H9 (cell line): Measurements from ENCODE around the gene APBB2. TPM values are rescaled to one million over a fixed set of nuclear protein-coding genes. Genes with fewer than 3 reads are reported as not detected.
A peak's percentile ranks its signal among the peaks of the same experiment; 100 is the strongest.
"Not testable (repeated sequence)": the region's sequence is repeated elsewhere in the genome, so short reads cannot be mapped to it uniquely, and the experiment has no call there.

Experiments used
- DNase-seq: peaks from one replicate; pipeline ENCODE4 v3.0.0-alpha.2; 2017
- H2AFZ ChIP-seq: one replicate; pipeline ENCODE4 v1.6.1; 2013; ENCODE audit warnings: mild to moderate bottlenecking, low read length, control low read depth, moderate library complexity
- H2AK5ac ChIP-seq: 2 replicates; pipeline ENCODE4 v1.6.1; 2013; ENCODE audit warnings: low read length, control low read depth, mixed read lengths; ENCODE audit not compliant: insufficient read length
- H2BK120ac ChIP-seq: one replicate; pipeline ENCODE4 v1.6.1; 2013; ENCODE audit warnings: low read depth, mild to moderate bottlenecking, low read length, control low read depth, inconsistent platforms; ENCODE audit not compliant: poor library complexity, severe bottlenecking
- H2BK12ac ChIP-seq: 2 replicates; pipeline ENCODE4 v1.6.1; 2013; ENCODE audit warnings: low read length, control low read depth, mixed read lengths, low read depth; ENCODE audit not compliant: insufficient read length
- H2BK15ac ChIP-seq: 2 replicates; pipeline ENCODE4 v1.6.1; 2013; ENCODE audit warnings: low read depth, low read length, control low read depth
- H2BK20ac ChIP-seq: one replicate; pipeline ENCODE4 v1.6.1; 2013; ENCODE audit warnings: low read depth, mild to moderate bottlenecking, low read length, control low read depth, inconsistent platforms; ENCODE audit not compliant: poor library complexity, severe bottlenecking
- H2BK5ac ChIP-seq: 2 replicates; pipeline ENCODE4 v1.6.1; 2013; ENCODE audit warnings: low read length, control low read depth, mixed read lengths; ENCODE audit not compliant: insufficient read length
- H3K14ac ChIP-seq: 2 replicates; pipeline ENCODE4 v1.6.1; 2013; ENCODE audit warnings: low read length, control low read depth; ENCODE audit not compliant: insufficient read depth
- H3K18ac ChIP-seq: 2 replicates; pipeline ENCODE4 v1.6.1; 2013; ENCODE audit warnings: low read depth, mild to moderate bottlenecking, mixed read lengths, low read length, control low read depth; ENCODE audit not compliant: insufficient read length
- H3K23ac ChIP-seq: 2 replicates; pipeline ENCODE4 v1.6.1; 2013; ENCODE audit warnings: low read length, control low read depth, mixed read lengths, low read depth; ENCODE audit not compliant: insufficient read length
- H3K23me2 ChIP-seq: 2 replicates; pipeline ENCODE4 v1.6.1; 2013; ENCODE audit warnings: low read depth, mild to moderate bottlenecking, mixed read lengths, low read length, control low read depth; ENCODE audit not compliant: insufficient read length, poor library complexity, severe bottlenecking
- H3K27ac ChIP-seq: 2 replicates; pipeline ENCODE4 v1.5.1; 2013; ENCODE audit warnings: low read length, control low read depth, mixed read lengths, low read depth; ENCODE audit not compliant: insufficient read length
- H3K27me3 ChIP-seq: 2 replicates; pipeline ENCODE4 v1.6.1; 2013; ENCODE audit warnings: low read length, control low read depth, inconsistent platforms; ENCODE audit not compliant: insufficient read depth
- H3K4ac ChIP-seq: 2 replicates; pipeline ENCODE4 v1.6.1; 2013; ENCODE audit warnings: low read depth, mild to moderate bottlenecking, control low read depth, inconsistent platforms, low read length, moderate library complexity
- H3K4me1 ChIP-seq: 2 replicates; pipeline ENCODE4 v1.6.1; 2013; ENCODE audit warnings: low read length, control low read depth, inconsistent platforms; ENCODE audit not compliant: insufficient read depth
- H3K4me2 ChIP-seq: 2 replicates; pipeline ENCODE4 v1.6.1; 2013; ENCODE audit warnings: low read length, control low read depth, mixed read lengths; ENCODE audit not compliant: insufficient read length, insufficient read depth
- H3K56ac ChIP-seq: 2 replicates; pipeline ENCODE4 v1.6.1; 2013; ENCODE audit warnings: low read depth, mild to moderate bottlenecking, mixed read lengths, low read length, control low read depth; ENCODE audit not compliant: insufficient read length
- H3K79me1 ChIP-seq: 2 replicates; pipeline ENCODE4 v1.6.1; 2013; ENCODE audit warnings: low read depth, mild to moderate bottlenecking, moderate library complexity, low read length, control low read depth, inconsistent platforms; ENCODE audit not compliant: insufficient read depth, poor library complexity, severe bottlenecking
- H3K79me2 ChIP-seq: 2 replicates; pipeline ENCODE4 v1.6.1; 2013; ENCODE audit warnings: low read length, control low read depth, inconsistent platforms; ENCODE audit not compliant: insufficient read depth
- H3K9ac ChIP-seq: 2 replicates; pipeline ENCODE4 v1.6.1; 2013; ENCODE audit warnings: low read length, control low read depth, mixed read lengths; ENCODE audit not compliant: insufficient read length; ENCODE audit errors: extremely low read depth
- H3K9me3 ChIP-seq: one replicate; pipeline ENCODE4 v1.6.1; 2013; ENCODE audit warnings: low read depth, low read length, inconsistent platforms; ENCODE audit not compliant: control insufficient read depth
- H3T11ph ChIP-seq: one replicate; pipeline ENCODE4 v1.6.1; 2013; ENCODE audit warnings: mild to moderate bottlenecking, low read length, control low read depth, inconsistent platforms
- H4K20me1 ChIP-seq: one replicate; pipeline ENCODE4 v1.6.1; 2013; ENCODE audit not compliant: control insufficient read depth, insufficient read length, insufficient read depth
- H4K5ac ChIP-seq: 2 replicates; pipeline ENCODE4 v1.6.1; 2013; ENCODE audit warnings: low read depth, mild to moderate bottlenecking, mixed read lengths, low read length, control low read depth; ENCODE audit not compliant: insufficient read length
- H4K8ac ChIP-seq: replicated peaks from 2 replicates; pipeline ENCODE4 v1.6.1; 2013; ENCODE audit warnings: low read length, control low read depth, mixed read lengths, low read depth; ENCODE audit not compliant: insufficient read length
- H4K91ac ChIP-seq: 2 replicates; pipeline ENCODE4 v1.6.1; 2013; ENCODE audit warnings: low read depth, mild to moderate bottlenecking, moderate library complexity, mixed read lengths, low read length, control low read depth; ENCODE audit not compliant: insufficient read length
- H3K27ac Mint-ChIP-seq, 3 experiments: 2 replicates in 2 of 3; 3 replicates in 1 of 3; pipeline ENCODE4 v1.8.0; 2020 to 2021; ENCODE audit warnings: mixed read lengths in 3 of 3, mild to moderate bottlenecking in 1 of 3, moderate library complexity in 1 of 3
- H3K27me3 Mint-ChIP-seq: 2 replicates; pipeline ENCODE4 v1.8.0; 2021; ENCODE audit warnings: low read depth, mild to moderate bottlenecking, moderate library complexity, mixed read lengths
- H3K36me3 Mint-ChIP-seq, 3 experiments: 2 replicates in 2 of 3; 3 replicates in 1 of 3; pipeline ENCODE4 v1.8.0; 2020 to 2021; ENCODE audit warnings: low read depth in 3 of 3, mixed read lengths in 3 of 3; ENCODE audit not compliant: insufficient read depth in 1 of 3
- H3K4me1 Mint-ChIP-seq, 2 experiments: 2 replicates each; pipeline ENCODE4 v1.8.0; 2020; ENCODE audit warnings: mixed read lengths in 2 of 2
- H3K4me3 Mint-ChIP-seq, 2 experiments: 2 replicates in 1 of 2; 3 replicates in 1 of 2; pipeline ENCODE4 v1.8.0; 2020 to 2021; ENCODE audit warnings: mild to moderate bottlenecking in 2 of 2, mixed read lengths in 2 of 2, moderate library complexity in 1 of 2
- H3K9me3 Mint-ChIP-seq, 2 experiments: 2 replicates in 1 of 2; 3 replicates in 1 of 2; pipeline ENCODE4 v1.8.0; 2020; ENCODE audit warnings: mild to moderate bottlenecking in 2 of 2, mixed read lengths in 2 of 2, moderate library complexity in 1 of 2
- WGBS: extraction: QIAGEN DNeasy Blood & Tissue Kit; methylation state at CpG from one replicate; pipeline ENCODE4 v1.1.7; 2013; ENCODE audit warnings: missing lambda C conversion rate, low lambda C conversion rate, mixed read lengths; ENCODE audit not compliant: insufficient read length; ENCODE audit errors: extremely low coverage; 5-methylcytosine and 5-hydroxymethylcytosine counted together
- total RNA-seq: library from RNA; stranded (reverse); gene quantifications from 2 replicates; pipeline ENCODE4 v1.2.1, GENCODE V29; 2021
- TF ChIP-seq, protein P1 (sequence below): fragments of 200-600 bp; sonication (generic); conservative IDR thresholded peaks from 3 replicates; pipeline ENCODE4 v1.8.0; 2021; ENCODE audit warnings: antibody characterized with exemption, mild to moderate bottlenecking

Gene APBB2
- total RNA-seq, 1 experiment from 2014 or later = 39.6 TPM

DNA sequence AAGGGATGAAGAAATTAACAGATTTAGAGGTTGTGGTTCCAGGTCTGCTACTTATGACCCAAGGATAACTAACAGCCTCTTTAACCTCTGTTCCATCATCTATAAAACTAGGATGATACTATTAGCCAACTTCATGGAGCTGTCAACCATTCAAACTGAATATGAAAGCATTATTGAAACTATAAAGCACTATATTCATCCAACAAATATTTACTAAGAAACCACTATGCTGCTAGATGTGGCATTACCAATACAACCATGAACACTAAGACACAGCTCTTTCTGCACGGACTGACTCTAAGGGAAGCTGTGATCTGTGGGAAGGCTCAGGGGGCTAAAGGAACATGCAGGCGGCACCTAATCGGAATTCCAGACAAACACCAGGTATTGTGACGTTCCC, 66.0 kb downstream of the APBB2 start:
- Histone ChIP-seq H3K4ac (no peak overlapping the region), H2BK120ac (no peak overlapping the region), H2BK20ac (no peak overlapping the region), H3T11ph (no peak overlapping the region), H3K56ac (no peak overlapping the region), H3K4me1 (no peaks in the 10 kb centered on the region; the same call in 1 of the 2 replicates), H3K18ac (no peak overlapping the region), H3K79me1 (no peaks in the 10 kb centered on the region), H2BK5ac (no peak overlapping the region), H2BK12ac (no peak overlapping the region), H3K4me2 (no peak overlapping the region), H3K23ac (no peak overlapping the region), H3K9me3 (no peaks in the 10 kb centered on the region), H2AFZ (no peak overlapping the region), H4K5ac (no peak overlapping the region), H4K91ac (no peak overlapping the region), H3K14ac (no peak overlapping the region), H2AK5ac (no peak overlapping the region), H4K20me1 (no peaks in the 10 kb centered on the region), H3K27ac (no peak overlapping the region), H3K79me2 (no peaks in the 10 kb centered on the region), H3K23me2 (no peaks in the 10 kb centered on the region), H4K8ac (no peak overlapping the region), H3K27me3 (no peaks in the 10 kb centered on the region), H3K9ac (no peak overlapping the region), H2BK15ac (no peak overlapping the region)
- H3K36me3 Mint-ChIP-seq = no peaks in the 10 kb centered on the region
- H3K9me3 Mint-ChIP-seq = no peaks in the 10 kb centered on the region
- H3K4me3 Mint-ChIP-seq = no peak overlapping the region
- no peak for DNase-seq
- no CpG with 5 or more reads among the region's 4 CpGs for WGBS
- TF ChIP-seq, protein P1, sequence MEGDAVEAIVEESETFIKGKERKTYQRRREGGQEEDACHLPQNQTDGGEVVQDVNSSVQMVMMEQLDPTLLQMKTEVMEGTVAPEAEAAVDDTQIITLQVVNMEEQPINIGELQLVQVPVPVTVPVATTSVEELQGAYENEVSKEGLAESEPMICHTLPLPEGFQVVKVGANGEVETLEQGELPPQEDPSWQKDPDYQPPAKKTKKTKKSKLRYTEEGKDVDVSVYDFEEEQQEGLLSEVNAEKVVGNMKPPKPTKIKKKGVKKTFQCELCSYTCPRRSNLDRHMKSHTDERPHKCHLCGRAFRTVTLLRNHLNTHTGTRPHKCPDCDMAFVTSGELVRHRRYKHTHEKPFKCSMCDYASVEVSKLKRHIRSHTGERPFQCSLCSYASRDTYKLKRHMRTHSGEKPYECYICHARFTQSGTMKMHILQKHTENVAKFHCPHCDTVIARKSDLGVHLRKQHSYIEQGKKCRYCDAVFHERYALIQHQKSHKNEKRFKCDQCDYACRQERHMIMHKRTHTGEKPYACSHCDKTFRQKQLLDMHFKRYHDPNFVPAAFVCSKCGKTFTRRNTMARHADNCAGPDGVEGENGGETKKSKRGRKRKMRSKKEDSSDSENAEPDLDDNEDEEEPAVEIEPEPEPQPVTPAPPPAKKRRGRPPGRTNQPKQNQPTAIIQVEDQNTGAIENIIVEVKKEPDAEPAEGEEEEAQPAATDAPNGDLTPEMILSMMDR = no peak
- peaks cover 20 to 24% of the 10 kb centered on the region in 2 experiments for H3K4me1 Mint-ChIP-seq
- no peaks in the 10 kb centered on the region for H3K27me3 Mint-ChIP-seq
- no peak overlapping the region; a peak in 1 of 7 replicates for H3K27ac Mint-ChIP-seq

DNA sequence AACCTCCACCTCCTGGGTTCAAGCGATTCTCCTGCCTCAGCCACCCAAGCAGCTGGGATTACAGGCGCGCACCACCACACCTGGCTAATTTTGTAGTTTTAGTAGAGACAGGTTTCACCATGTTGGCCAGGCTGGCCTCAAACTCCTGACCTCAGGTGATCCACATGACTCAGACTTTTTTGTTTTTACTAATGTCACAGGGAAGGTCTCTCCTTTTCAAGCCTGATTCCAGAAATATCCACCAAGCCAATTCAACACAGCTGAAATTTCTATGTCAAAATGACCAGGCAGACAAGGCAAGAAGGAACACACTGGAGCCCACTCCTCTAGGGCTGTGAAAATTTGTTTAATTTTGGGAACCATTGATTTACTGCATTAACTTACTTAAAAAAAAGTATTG, 66.8 kb downstream of the APBB2 start:
- H4K8ac ChIP-seq, H3K9ac ChIP-seq, H3K18ac ChIP-seq, H2BK12ac ChIP-seq, H3K4me2 ChIP-seq, H3K79me1 ChIP-seq, H2AFZ ChIP-seq, H3K56ac ChIP-seq, H3K9me3 Mint-ChIP-seq, H3K4ac ChIP-seq, H3K27me3 ChIP-seq, H4K5ac ChIP-seq, H4K91ac ChIP-seq, H3T11ph ChIP-seq, H3K27ac ChIP-seq, H3K4me3 Mint-ChIP-seq, H2AK5ac ChIP-seq, H3K23me2 ChIP-seq, H2BK120ac ChIP-seq, H2BK5ac ChIP-seq, H2BK20ac ChIP-seq, H3K27me3 Mint-ChIP-seq, H3K36me3 Mint-ChIP-seq, H3K4me1 ChIP-seq, H3K23ac ChIP-seq, H3K9me3 ChIP-seq, H3K14ac ChIP-seq, H2BK15ac ChIP-seq, DNase-seq, H3K79me2 ChIP-seq, H4K20me1 ChIP-seq: not testable (repeated sequence)
- peak overlapping the region; percentile 46 to 68 (median 57); a peak in 2 of 7 replicates for H3K27ac Mint-ChIP-seq
- no CpG with 5 or more reads among the region's 3 CpGs for WGBS
- H3K4me1 Mint-ChIP-seq = peaks cover 21 to 24% of the 10 kb centered on the region in 2 experiments
